ENCODE measurements around the gene RIOK3. TPM values are rescaled to one million over a fixed set of nuclear protein-coding genes. Genes with fewer than 3 reads are reported as not detected.
"Not testable (repeated sequence)": the region's sequence is repeated elsewhere in the genome, so short reads cannot be mapped to it uniquely, and the experiment has no call there.

RIOK3 gene
- total and polyA plus RNA-seq, 9 donors: 21.5 to 48.3 (median 39.2) TPM

- Histone ChIP-seq H3K27ac (no peak overlapping the region), H3K9me3 (no peaks in the 10 kb centered on the region), H3K27me3 (no peaks in the 10 kb centered on the region), H3K4me1 (ENCODE audit: insufficient read depth) (no peaks in the 10 kb centered on the region), H3K36me3 (no peaks in the 10 kb centered on the region), H3K4me3 (no peak overlapping the region)
- no peak for TF ChIP-seq EP300 (IDR thresholded peaks at IDR 0.05)
- TF ChIP-seq, protein P1, sequence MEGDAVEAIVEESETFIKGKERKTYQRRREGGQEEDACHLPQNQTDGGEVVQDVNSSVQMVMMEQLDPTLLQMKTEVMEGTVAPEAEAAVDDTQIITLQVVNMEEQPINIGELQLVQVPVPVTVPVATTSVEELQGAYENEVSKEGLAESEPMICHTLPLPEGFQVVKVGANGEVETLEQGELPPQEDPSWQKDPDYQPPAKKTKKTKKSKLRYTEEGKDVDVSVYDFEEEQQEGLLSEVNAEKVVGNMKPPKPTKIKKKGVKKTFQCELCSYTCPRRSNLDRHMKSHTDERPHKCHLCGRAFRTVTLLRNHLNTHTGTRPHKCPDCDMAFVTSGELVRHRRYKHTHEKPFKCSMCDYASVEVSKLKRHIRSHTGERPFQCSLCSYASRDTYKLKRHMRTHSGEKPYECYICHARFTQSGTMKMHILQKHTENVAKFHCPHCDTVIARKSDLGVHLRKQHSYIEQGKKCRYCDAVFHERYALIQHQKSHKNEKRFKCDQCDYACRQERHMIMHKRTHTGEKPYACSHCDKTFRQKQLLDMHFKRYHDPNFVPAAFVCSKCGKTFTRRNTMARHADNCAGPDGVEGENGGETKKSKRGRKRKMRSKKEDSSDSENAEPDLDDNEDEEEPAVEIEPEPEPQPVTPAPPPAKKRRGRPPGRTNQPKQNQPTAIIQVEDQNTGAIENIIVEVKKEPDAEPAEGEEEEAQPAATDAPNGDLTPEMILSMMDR (IDR thresholded peaks at IDR 0.05): no peak
- no peak for TF ChIP-seq POLR2A (IDR thresholded peaks at IDR 0.05)
- intact Hi-C loops (cut with DNase I): no loop called here
- WGBS, 3 donors: 79 to 89% (median 87%) methylated on average over 4 of the region's 4 CpGs
- DNase-seq: no peak
Observed at GRCh38 chr18:23422751-23423418, 30.2 kb upstream of the RIOK3 start.

- Histone ChIP-seq H3K4me3 (no peak overlapping the region), H3K4me1 (ENCODE audit: insufficient read depth) (no peaks in the 10 kb centered on the region), H3K36me3 (no peaks in the 10 kb centered on the region), H3K27me3 (no peaks in the 10 kb centered on the region), H3K27ac (no peak overlapping the region), H3K9me3 (no peaks in the 10 kb centered on the region)
- WGBS, 3 donors: 84 to 88% (median 86%) methylated on average over 4 of the region's 4 CpGs
- no peak for TF ChIP-seq EP300 (IDR thresholded peaks at IDR 0.05)
- TF ChIP-seq POLR2A (IDR thresholded peaks at IDR 0.05): no peak
- TF ChIP-seq, protein P1 (IDR thresholded peaks at IDR 0.05): no peak
- no peak for DNase-seq
- intact Hi-C loops (cut with DNase I): no loop called here
Observed at GRCh38 chr18:23424616-23425015, 28.5 kb upstream of the RIOK3 start.

DNA sequence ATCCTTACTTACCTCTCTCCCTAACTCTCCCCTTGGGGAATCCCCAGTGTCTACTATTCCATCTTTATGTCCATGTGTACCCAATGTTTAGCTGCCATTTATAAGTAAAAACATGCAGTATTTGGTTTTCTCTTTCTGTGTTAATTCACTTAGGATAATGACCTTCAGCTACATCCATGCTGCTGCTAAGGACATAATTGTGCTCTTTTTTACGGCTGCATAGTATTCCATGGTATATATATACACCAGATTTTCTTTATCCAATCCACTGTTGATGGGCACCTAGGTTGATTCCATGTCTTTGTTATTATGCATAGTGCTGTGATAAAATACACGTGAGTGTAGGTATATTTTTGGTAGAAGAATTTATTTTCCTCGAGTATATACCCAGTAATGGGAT lies 24.3 kb upstream of the RIOK3 start:
- intact Hi-C loops (cut with DNase I): no loop called here
- no peaks in the 10 kb centered on the region for H3K36me3 ChIP-seq
- no peak for TF ChIP-seq POLR2A (IDR thresholded peaks at IDR 0.05)
- TF ChIP-seq, protein P1 (IDR thresholded peaks at IDR 0.05): no peak
- TF ChIP-seq EP300 (IDR thresholded peaks at IDR 0.05): no peak
- 65 to 98% (median 97%) methylated on average over 3 of the region's 3 CpGs for WGBS, 3 donors
- no peak for DNase-seq
- no peak overlapping the region for H3K27ac ChIP-seq
- no peak overlapping the region for H3K4me3 ChIP-seq
- H3K4me1 ChIP-seq (ENCODE audit: insufficient read depth): no peaks in the 10 kb centered on the region
- no peaks in the 10 kb centered on the region for H3K9me3 ChIP-seq
- H3K27me3 ChIP-seq: no peaks in the 10 kb centered on the region

DNA sequence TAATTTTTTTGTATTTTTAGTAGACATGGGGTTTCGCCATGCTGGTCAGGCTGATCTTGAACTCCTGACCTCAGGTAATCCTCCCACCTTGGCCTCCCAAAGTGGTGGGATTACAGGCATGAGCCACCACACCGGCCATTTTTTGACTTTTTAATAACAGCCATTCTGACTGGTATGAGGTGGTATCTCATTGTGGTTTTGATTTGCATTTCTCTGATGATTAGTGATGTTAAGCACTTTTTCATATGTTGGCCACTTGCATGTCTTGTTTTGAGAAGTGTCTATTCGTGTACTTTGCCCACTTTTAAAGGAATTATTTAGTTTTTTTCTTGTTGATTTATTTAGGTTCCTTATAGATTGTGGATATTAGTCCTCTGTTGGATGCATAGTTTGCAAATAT lies 23.5 kb upstream of the RIOK3 start:
- intact Hi-C loops (cut with DNase I); H3K27ac ChIP-seq; H3K4me1 ChIP-seq (ENCODE audit: insufficient read depth); H3K9me3 ChIP-seq; H3K27me3 ChIP-seq; H3K4me3 ChIP-seq; H3K36me3 ChIP-seq; DNase-seq: not testable (repeated sequence)
- 57 to 78% (median 58%) methylated on average over 3 of the region's 3 CpGs for WGBS, 3 donors

- Histone ChIP-seq H3K27me3 (no peaks in the 10 kb centered on the region), H3K9me3 (no peaks in the 10 kb centered on the region), H3K36me3 (no peaks in the 10 kb centered on the region), H3K27ac (no peak overlapping the region), H3K4me1 (ENCODE audit: insufficient read depth) (peaks cover 3% of the 10 kb centered on the region), H3K4me3 (no peak overlapping the region)
- DNase-seq: no peak
- TF ChIP-seq, protein P1 (IDR thresholded peaks at IDR 0.05): no peak
- no peak for TF ChIP-seq POLR2A (IDR thresholded peaks at IDR 0.05)
- TF ChIP-seq EP300 (IDR thresholded peaks at IDR 0.05): no peak
- intact Hi-C loops (cut with DNase I): no loop called here
- 82 to 86% (median 83%) methylated on average over 2 of the region's 2 CpGs for WGBS, 3 donors
Observed at GRCh38 chr18:23433360-23433759, 19.7 kb upstream of the RIOK3 start.

All from ovary (tissue), 9 donors.